GM12878 (cell line): ENCODE data around the gene DAZAP1. TPM values are rescaled to one million over a fixed set of nuclear protein-coding genes. Genes with fewer than 3 reads are reported as not detected.

Source experiments
- CBX5 ChIP-seq: sonication (generic); IDR thresholded peaks from 2 replicates; pipeline ENCODE4 v1.6.1; 2016; ENCODE audit warnings: low read depth, moderate library complexity, mild to moderate bottlenecking, inconsistent platforms
- CEBPB ChIP-seq, 2 experiments: fragments of 150-350 bp in 1 of 2; IDR thresholded peaks; 2 replicates each; pipeline ENCODE4 v1.6.1; 2012 to 2014; ENCODE audit warnings: low read depth in 2 of 2, low read length in 2 of 2, borderline replicate concordance in 1 of 2, inconsistent platforms in 1 of 2
- E4F1 ChIP-seq: fragments of 450-650 bp; IDR thresholded peaks from 2 replicates; pipeline ENCODE4 v1.6.1; 2018; ENCODE audit warnings: borderline replicate concordance, mild to moderate bottlenecking; ENCODE audit not compliant: partially characterized antibody
- JUND ChIP-seq: IDR thresholded peaks from 2 replicates; pipeline ENCODE4 v1.6.1; 2012; ENCODE audit warnings: low read depth, mild to moderate bottlenecking, low read length, improper control_type of control experiment, moderate library complexity
- MTA2 ChIP-seq: fragments of 450-650 bp; IDR thresholded peaks from 2 replicates; pipeline ENCODE4 v1.6.1; 2016; ENCODE audit warnings: low read depth, mild to moderate bottlenecking, moderate library complexity
- MTA3 ChIP-seq: IDR thresholded peaks from 2 replicates; pipeline ENCODE4 v1.6.1; 2012; ENCODE audit warnings: low read length, inconsistent platforms, borderline replicate concordance
- NR2F1 ChIP-seq: fragments of 450-650 bp; conservative IDR thresholded peaks from 2 replicates; pipeline ENCODE4 v1.6.1; 2017; ENCODE audit warnings: mild to moderate bottlenecking
- PAX8 ChIP-seq: fragments of 450-650 bp; IDR thresholded peaks from 2 replicates; pipeline ENCODE4 v1.6.1; 2017; ENCODE audit warnings: mild to moderate bottlenecking, moderate library complexity
- POU2F2 ChIP-seq: IDR thresholded peaks from 3 replicates; pipeline ENCODE4 v1.6.1; 2011; ENCODE audit warnings: low read depth, mild to moderate bottlenecking, low read length, borderline replicate concordance
- RELA ChIP-seq: fragments of 450-650 bp; IDR thresholded peaks from 2 replicates; pipeline ENCODE4 v1.8.0; 2014; ENCODE audit warnings: borderline replicate concordance; ENCODE audit not compliant: partially characterized antibody
- TCF7 ChIP-seq: IDR thresholded peaks from 2 replicates; pipeline ENCODE4 v1.6.1; 2014; ENCODE audit warnings: antibody characterized with exemption, borderline replicate concordance
- ZNF274 ChIP-seq: IDR thresholded peaks from one replicate; pipeline ENCODE4 v1.8.0; 2011; ENCODE audit not compliant: insufficient read length, insufficient read depth
- ZNF687 ChIP-seq: fragments of 450-650 bp; IDR thresholded peaks from 2 replicates; pipeline ENCODE4 v1.6.1; 2017; ENCODE audit warnings: mild to moderate bottlenecking, moderate library complexity
- polyA plus RNA-seq, 11 experiments: library from polyadenylated mRNA; depleted of rRNA in 4 of 11; unstranded in 6 of 11; stranded (reverse) in 5 of 11; fragments of >200 nt; fragmentation: Nextera tagmentation in 4 of 11; fragmentation: Illumina TruSeq in 1 of 11; extraction: Ambion mirVana in 4 of 11; extraction: Trizol in 1 of 11; gene quantifications; 1 replicate in 1 of 11; 2 replicates in 10 of 11; pipeline versions ENCODE4 v1.2.1 to v1.2.3, GENCODE V29; 2011 to 2016; ENCODE audit warnings: inconsistent platforms in 2 of 11, missing spikeins in 2 of 11, low read depth in 1 of 11
- total RNA-seq, 4 experiments: library from RNA; depleted of rRNA in 3 of 4; stranded (reverse); fragments of >200 nt in 3 of 4; fragmentation: Illumina TruSeq in 1 of 4; extraction: Trizol in 1 of 4; gene quantifications; 2 replicates each; pipeline versions ENCODE4 v1.2.1 to v1.2.3, GENCODE V29; 2013 to 2021
- TF ChIP-seq, protein P1 (sequence below): fragments of 450-650 bp; IDR thresholded peaks from 2 replicates; pipeline ENCODE4 v1.6.1; 2016; ENCODE audit warnings: mild to moderate bottlenecking

The DAZAP1 gene
- total and polyA plus RNA-seq, 10 of the 15 experiments (the other 5 are each of a cell fraction or from before 2014, with no cell fraction given), result 9.9 to 240 (median 92.3) TPM

DNA sequence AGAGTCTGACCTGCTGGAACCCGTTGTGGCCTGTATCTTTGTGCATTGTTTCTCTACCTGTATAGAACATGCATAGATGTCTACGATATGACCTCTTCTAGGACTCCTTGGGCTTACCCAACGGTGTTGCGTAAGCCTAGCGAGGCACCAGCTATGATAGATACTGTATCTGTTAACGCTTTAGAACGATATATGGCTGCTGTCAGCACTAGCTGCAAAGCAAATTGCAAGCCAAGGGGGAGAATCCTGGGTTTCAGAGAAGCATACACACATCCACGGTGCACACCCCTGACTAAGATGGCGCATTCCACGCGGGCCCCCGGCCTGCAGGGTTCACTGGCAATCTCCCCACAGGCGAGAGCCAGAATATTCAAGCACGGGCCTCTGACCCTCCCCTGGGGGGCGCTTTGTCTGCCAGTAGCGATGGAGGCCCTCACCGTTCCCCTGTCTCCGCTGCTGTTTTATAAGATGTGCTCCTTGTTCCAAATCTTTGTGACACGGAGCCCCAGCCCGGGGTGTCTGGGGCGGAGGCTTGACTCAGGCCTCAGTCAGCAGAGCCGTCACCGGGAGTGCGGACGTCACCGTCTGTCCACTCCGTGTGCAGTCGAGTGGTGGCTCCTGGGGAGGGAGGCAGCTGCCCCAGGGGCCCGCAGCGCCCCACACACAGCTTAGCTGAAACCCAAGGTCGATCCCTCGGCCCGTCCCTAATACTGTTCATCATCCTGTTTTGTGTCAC is 17.9 kb downstream of the DAZAP1 start (continued):
- no peak for TF ChIP-seq MTA3
- TF ChIP-seq, protein P1, sequence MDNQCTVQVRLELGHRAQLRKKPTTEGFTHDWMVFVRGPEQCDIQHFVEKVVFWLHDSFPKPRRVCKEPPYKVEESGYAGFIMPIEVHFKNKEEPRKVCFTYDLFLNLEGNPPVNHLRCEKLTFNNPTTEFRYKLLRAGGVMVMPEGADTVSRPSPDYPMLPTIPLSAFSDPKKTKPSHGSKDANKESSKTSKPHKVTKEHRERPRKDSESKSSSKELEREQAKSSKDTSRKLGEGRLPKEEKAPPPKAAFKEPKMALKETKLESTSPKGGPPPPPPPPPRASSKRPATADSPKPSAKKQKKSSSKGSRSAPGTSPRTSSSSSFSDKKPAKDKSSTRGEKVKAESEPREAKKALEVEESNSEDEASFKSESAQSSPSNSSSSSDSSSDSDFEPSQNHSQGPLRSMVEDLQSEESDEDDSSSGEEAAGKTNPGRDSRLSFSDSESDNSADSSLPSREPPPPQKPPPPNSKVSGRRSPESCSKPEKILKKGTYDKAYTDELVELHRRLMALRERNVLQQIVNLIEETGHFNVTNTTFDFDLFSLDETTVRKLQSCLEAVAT, result no peak
- no peak for TF ChIP-seq TCF7
- no peak for TF ChIP-seq PAX8
- no peak for TF ChIP-seq NR2F1
- TF ChIP-seq RELA, result no peak
- TF ChIP-seq MTA2, result no peak
- no peak for TF ChIP-seq CEBPB (IDR thresholded peaks at IDR 0.05; ENCODE audit: borderline replicate concordance in 1 of 2, low read depth in 2 of 2, low read length in 2 of 2)
- TF ChIP-seq POU2F2, result no peak
- no peak for TF ChIP-seq E4F1
- no peak for TF ChIP-seq ZNF274
- TF ChIP-seq CBX5, result no peak
- no peak for TF ChIP-seq JUND
- TF ChIP-seq ZNF687, result no peak
